A549 (cell line): ENCODE measurements around the gene PLEKHH2.

Source experiments
- CTCF ChIP-seq: fragments of >200 bp; sonication (Bioruptor Twin); formaldehyde crosslinking; IDR thresholded peaks from 3 replicates; pipeline ENCODE4 v1.5.1; 2016
- HDAC2 ChIP-seq: fragments of 200-600 bp; sonication (generic); IDR thresholded peaks from 2 replicates; pipeline ENCODE4 v1.6.1; 2016
- JUN ChIP-seq, 2 experiments: fragments of >200 bp; sonication (Bioruptor Twin); formaldehyde crosslinking; IDR thresholded peaks; 2 replicates in 1 of 2; 3 replicates in 1 of 2; pipeline ENCODE4 v1.6.1; 2016 to 2017
- REST ChIP-seq: fragments of 200-600 bp; sonication (generic); IDR thresholded peaks from 2 replicates; pipeline ENCODE4 v1.6.1; 2016; ENCODE audit warnings: antibody characterized with exemption, mild to moderate bottlenecking, moderate library complexity
- USF2 ChIP-seq: fragments of 450-650 bp; IDR thresholded peaks from 2 replicates; pipeline ENCODE4 v1.6.1; 2014; ENCODE audit warnings: antibody characterized with exemption

- TF ChIP-seq REST, result no peak
- no peak for TF ChIP-seq CTCF
- TF ChIP-seq USF2, result no peak
- no peak for TF ChIP-seq JUN (IDR thresholded peaks at IDR 0.05)
- TF ChIP-seq HDAC2, result no peak
Observed at GRCh38 chr2:43736637-43737036, 99.6 kb downstream of the PLEKHH2 start.
